ENCODE results near the gene STX5. TPM values are rescaled to one million over a fixed set of nuclear protein-coding genes. Genes with fewer than 3 reads are reported as not detected.

Gene STX5
- total and polyA plus RNA-seq, 4 donors: 19.8 to 47.6 (median 37.7) TPM

DNA sequence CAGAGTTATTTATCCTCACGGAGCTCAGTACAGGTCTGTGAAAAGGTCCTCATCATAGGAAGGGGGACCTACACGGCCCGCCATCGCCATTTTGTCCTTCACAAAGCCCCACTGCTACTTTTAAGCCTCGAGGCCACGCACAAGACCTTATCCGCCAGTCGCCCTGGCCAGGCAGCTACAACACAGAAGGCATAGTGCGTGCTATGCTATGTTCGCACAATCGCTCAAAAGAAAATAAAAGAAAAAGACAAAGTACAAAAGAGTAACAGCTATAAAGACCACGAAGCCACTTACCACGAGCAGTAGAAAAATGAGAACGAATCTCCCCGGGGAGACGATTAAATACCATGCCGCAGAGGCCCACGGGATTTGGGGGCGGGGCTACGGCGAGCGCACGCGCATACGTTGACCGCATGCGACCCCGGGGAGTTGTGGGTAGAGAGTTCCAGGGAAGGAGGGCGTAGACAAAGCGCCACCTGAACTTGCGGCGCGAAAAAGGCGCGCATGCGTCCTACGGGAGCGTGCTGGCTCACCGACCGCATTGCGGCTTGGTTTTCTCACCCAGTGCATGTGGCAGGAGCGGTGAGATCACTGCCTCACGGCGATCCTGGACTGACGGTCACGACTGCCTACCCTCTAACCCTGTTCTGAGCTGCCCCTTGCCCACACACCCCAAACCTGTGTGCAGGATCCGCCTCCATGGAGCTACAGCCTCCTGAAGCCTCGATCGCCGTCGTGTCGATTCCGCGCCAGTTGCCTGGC, 23.9 kb upstream of the STX5 start:
- Histone ChIP-seq H3K9me3 (ENCODE audit: control insufficient read depth in 4 of 4, insufficient read depth in 3 of 4, low read length in 3 of 4) (no peaks in the 10 kb centered on the region), H3K4me1 (ENCODE audit: control insufficient read depth in 5 of 5, insufficient read depth in 5 of 5, low read length in 5 of 5) (peaks cover 2 to 24% (median 12%) of the 10 kb centered on the region in 5 donors), H3K27ac (ENCODE audit: low read depth in 1 of 2, low read length in 1 of 2) (peak overlapping the region; percentile 80 to 88), H3K4me3 (peak overlapping the region; percentile 86), H3K36me3 (ENCODE audit: control insufficient read depth in 4 of 4, insufficient read depth in 4 of 4, low read length in 4 of 4) (peaks cover 13 to 42% (median 24%) of the 10 kb centered on the region in 4 donors), H3K27me3 (ENCODE audit: control insufficient read depth in 3 of 3, insufficient read depth in 3 of 3, low read length in 2 of 3) (no peaks in the 10 kb centered on the region), H3K9ac (ENCODE audit: insufficient read depth in 1 of 2, low read length in 2 of 2) (peak overlapping the region; percentile 84 to 93)
- DNase-seq (peak; percentile 98 to 99 (median 98)), ATAC-seq (ENCODE audit: insufficient read depth, low FRiP score) (peak; percentile 97)
- TF ChIP-seq, protein P1, sequence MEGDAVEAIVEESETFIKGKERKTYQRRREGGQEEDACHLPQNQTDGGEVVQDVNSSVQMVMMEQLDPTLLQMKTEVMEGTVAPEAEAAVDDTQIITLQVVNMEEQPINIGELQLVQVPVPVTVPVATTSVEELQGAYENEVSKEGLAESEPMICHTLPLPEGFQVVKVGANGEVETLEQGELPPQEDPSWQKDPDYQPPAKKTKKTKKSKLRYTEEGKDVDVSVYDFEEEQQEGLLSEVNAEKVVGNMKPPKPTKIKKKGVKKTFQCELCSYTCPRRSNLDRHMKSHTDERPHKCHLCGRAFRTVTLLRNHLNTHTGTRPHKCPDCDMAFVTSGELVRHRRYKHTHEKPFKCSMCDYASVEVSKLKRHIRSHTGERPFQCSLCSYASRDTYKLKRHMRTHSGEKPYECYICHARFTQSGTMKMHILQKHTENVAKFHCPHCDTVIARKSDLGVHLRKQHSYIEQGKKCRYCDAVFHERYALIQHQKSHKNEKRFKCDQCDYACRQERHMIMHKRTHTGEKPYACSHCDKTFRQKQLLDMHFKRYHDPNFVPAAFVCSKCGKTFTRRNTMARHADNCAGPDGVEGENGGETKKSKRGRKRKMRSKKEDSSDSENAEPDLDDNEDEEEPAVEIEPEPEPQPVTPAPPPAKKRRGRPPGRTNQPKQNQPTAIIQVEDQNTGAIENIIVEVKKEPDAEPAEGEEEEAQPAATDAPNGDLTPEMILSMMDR (IDR thresholded peaks at IDR 0.05; ENCODE audit: control extremely low read depth, extremely low read depth): no peak
- WGBS, 2 donors: 0% methylated on average over 53 to 54 of the region's 54 CpGs

DNA sequence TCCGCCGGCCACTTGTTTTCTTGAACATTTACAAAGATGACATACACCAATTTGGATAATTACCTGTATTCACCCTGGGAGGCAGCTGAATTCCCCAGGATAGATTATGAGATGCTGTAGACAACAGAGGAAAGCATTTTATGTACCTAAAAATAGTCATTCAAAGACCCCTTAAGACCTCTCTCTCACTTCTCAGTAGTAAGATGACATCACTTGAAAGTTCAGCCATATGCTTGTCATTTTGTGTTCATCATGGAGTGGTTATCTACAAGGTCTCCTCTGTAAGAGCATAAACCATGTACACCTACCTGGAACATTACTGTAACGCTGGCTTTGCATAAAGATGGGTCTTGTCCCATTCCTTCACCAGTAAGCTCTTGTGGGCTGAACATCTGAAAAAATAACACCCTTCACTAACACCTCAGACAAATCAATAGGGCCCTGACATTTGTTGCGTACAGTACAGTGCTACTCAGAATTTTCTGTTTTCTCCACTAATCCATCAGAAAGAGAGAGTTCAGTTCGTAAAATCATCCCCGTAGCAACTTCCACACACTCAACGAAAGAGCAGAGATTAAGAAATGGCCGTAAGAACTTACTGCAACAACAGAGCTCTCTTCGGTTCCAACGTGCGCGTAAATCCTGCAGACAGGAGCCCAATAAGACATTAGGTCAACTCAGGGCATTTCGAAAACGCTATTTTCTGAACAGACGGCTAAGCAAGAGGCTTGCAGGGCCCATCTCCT, 23.1 kb upstream of the STX5 start:
- TF ChIP-seq, protein P1 (IDR thresholded peaks at IDR 0.05; ENCODE audit: control extremely low read depth, extremely low read depth): no peak
- no peak for DNase-seq
- no peaks in the 10 kb centered on the region for H3K27me3 ChIP-seq (ENCODE audit: control insufficient read depth in 3 of 3, insufficient read depth in 3 of 3, low read length in 2 of 3)
- no peak for ATAC-seq (ENCODE audit: insufficient read depth, low FRiP score)
- WGBS, 2 donors: 1 to 3% methylated on average over 15 of the region's 15 CpGs
- H3K4me3 ChIP-seq: peak overlapping the region; percentile 86
- H3K27ac ChIP-seq (ENCODE audit: low read depth in 1 of 2, low read length in 1 of 2): peak overlapping the region; percentile 79 to 88
- no peaks in the 10 kb centered on the region for H3K9me3 ChIP-seq (ENCODE audit: control insufficient read depth in 4 of 4, insufficient read depth in 3 of 4, low read length in 3 of 4)
- H3K36me3 ChIP-seq (ENCODE audit: control insufficient read depth in 4 of 4, insufficient read depth in 4 of 4, low read length in 4 of 4): peaks cover 13 to 42% (median 24%) of the 10 kb centered on the region in 4 donors
- H3K9ac ChIP-seq (ENCODE audit: insufficient read depth in 1 of 2, low read length in 2 of 2): peak overlapping the region; percentile 84 to 93
- peaks cover 2 to 24% (median 12%) of the 10 kb centered on the region in 5 donors for H3K4me1 ChIP-seq (ENCODE audit: control insufficient read depth in 5 of 5, insufficient read depth in 5 of 5, low read length in 5 of 5)

DNA sequence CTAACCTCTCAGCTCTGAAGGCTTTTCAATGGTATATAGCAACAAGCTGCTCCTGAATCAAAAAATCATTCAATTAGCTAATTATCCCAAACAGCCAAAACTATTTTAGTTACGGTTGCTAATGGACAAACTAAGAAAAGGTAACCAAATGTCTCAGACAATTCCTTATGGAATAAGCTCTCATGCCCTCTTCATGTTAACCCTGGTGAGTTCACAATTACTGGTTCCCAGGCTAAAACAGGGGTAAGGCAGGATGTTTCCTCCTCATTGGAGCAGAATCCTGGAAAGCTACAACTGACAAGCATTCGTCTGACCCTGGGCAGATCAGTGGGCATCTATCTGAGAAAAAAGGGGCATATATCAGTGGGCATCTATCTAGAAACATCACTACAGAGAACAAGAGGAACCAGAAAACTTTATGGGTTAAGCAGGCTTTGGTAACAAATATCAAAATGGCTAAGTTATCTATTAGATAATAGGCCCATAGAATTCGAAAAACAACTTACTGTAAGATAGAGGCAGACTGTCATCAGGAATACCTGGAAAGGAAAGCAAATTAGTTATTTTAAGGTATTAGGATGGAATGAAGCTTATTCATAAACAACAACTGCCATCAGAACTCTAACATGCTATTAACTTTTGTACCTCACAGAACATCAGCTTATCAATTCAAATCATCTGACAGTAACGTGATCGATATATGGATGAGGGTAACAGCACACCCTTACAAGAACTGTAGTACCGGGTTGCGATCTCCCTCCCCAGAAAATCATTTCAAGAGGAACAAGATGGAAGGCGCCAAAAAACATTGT, 22.4 kb upstream of the STX5 start:
- Histone ChIP-seq H3K9ac (ENCODE audit: insufficient read depth in 1 of 2, low read length in 2 of 2) (peak overlapping the region; percentile 84 to 93), H3K27me3 (ENCODE audit: control insufficient read depth in 3 of 3, insufficient read depth in 3 of 3, low read length in 2 of 3) (no peaks in the 10 kb centered on the region), H3K4me3 (peak overlapping the region; percentile 86), H3K9me3 (ENCODE audit: control insufficient read depth in 4 of 4, insufficient read depth in 3 of 4, low read length in 3 of 4) (no peaks in the 10 kb centered on the region), H3K36me3 (ENCODE audit: control insufficient read depth in 4 of 4, insufficient read depth in 4 of 4, low read length in 4 of 4) (peaks cover 13 to 42% (median 24%) of the 10 kb centered on the region in 4 donors), H3K27ac (ENCODE audit: low read depth in 1 of 2, low read length in 1 of 2) (peak overlapping the region in 1 of 2 donors; percentile 88), H3K4me1 (ENCODE audit: control insufficient read depth in 5 of 5, insufficient read depth in 5 of 5, low read length in 5 of 5) (peaks cover 2 to 24% (median 12%) of the 10 kb centered on the region in 5 donors)
- no peak for DNase-seq
- 14 to 21% methylated on average over 8 of the region's 8 CpGs for WGBS, 2 donors
- TF ChIP-seq, protein P1 (IDR thresholded peaks at IDR 0.05; ENCODE audit: control extremely low read depth, extremely low read depth): no peak
- no peak for ATAC-seq (ENCODE audit: insufficient read depth, low FRiP score)
